CD14-positive monocyte (primary cell): ENCODE measurements around the gene APOA1. TPM values are rescaled to one million over a fixed set of nuclear protein-coding genes. Genes with fewer than 3 reads are reported as not detected.
"Not testable (repeated sequence)": the region's sequence is repeated elsewhere in the genome, so short reads cannot be mapped to it uniquely, and the experiment has no call there.

ENCODE experiments used
- DNase-seq, 3 donors: peaks; one replicate each; pipeline ENCODE4 v3.0.0-alpha.2; 2011 to 2022
- H2AFZ ChIP-seq: 2 replicates; pipeline ENCODE4 v1.6.0; 2012; ENCODE audit warnings: mild to moderate bottlenecking, low read depth, low read length, inconsistent platforms; ENCODE audit not compliant: insufficient read depth, poor library complexity, severe bottlenecking
- H3K27ac ChIP-seq, 2 donors: 1 replicate in 1 of 2; 2 replicates in 1 of 2; pipeline ENCODE4 v1.5.1; 2012 to 2013; ENCODE audit warnings: low read length in 2 of 2, control low read depth in 1 of 2, inconsistent platforms in 1 of 2, low read depth in 1 of 2, mild to moderate bottlenecking in 1 of 2
- H3K27me3 ChIP-seq, 2 donors: one replicate each; pipeline versions ENCODE4 v1.6.0 to v1.6.1; 2011 to 2013; ENCODE audit warnings: low read length in 2 of 2; ENCODE audit not compliant: control insufficient read depth in 2 of 2, insufficient read depth in 2 of 2
- H3K36me3 ChIP-seq, 2 donors: replicated peaks in 1 of 2; 1 replicate in 1 of 2; 2 replicates in 1 of 2; pipeline versions ENCODE4 v1.5.1 to v1.6.1; 2012 to 2013; ENCODE audit warnings: low read length in 2 of 2, control low read depth in 1 of 2, inconsistent platforms in 1 of 2, mild to moderate bottlenecking in 1 of 2; ENCODE audit not compliant: insufficient read depth in 2 of 2, control insufficient read depth in 1 of 2
- H3K4me1 ChIP-seq, 2 donors: 1 replicate in 1 of 2; 2 replicates in 1 of 2; pipeline versions ENCODE4 v1.5.1 to v1.6.1; 2012 to 2013; ENCODE audit warnings: low read length in 2 of 2, control low read depth in 1 of 2, inconsistent platforms in 1 of 2, mild to moderate bottlenecking in 1 of 2, moderate library complexity in 1 of 2; ENCODE audit not compliant: insufficient read depth in 2 of 2, control insufficient read depth in 1 of 2
- H3K4me2 ChIP-seq: replicated peaks from 2 replicates; pipeline ENCODE3; 2012; ENCODE audit warnings: low read length, moderate library complexity, mild to moderate bottlenecking; ENCODE audit not compliant: poor library complexity, severe bottlenecking; ENCODE audit errors: extremely low read depth
- H3K4me3 ChIP-seq, 3 experiments: fragments of 200-600 bp in 1 of 3; sonication (generic) in 1 of 3; replicated peaks in 1 of 3; 1 replicate in 2 of 3; 2 replicates in 1 of 3; pipeline ENCODE4 v1.5.1; 2011 to 2013; ENCODE audit warnings: low read length in 3 of 3, mild to moderate bottlenecking in 3 of 3, control low read depth in 2 of 3, low read depth in 2 of 3, inconsistent platforms in 1 of 3, moderate library complexity in 1 of 3
- H3K79me2 ChIP-seq: 2 replicates; pipeline ENCODE4 v1.6.0; 2012; ENCODE audit warnings: mild to moderate bottlenecking, control low read depth, inconsistent platforms, low read length, moderate library complexity; ENCODE audit not compliant: insufficient read depth
- H3K9ac ChIP-seq: 2 replicates; pipeline ENCODE4 v1.6.0; 2017; ENCODE audit warnings: low read length, mild to moderate bottlenecking; ENCODE audit not compliant: insufficient read depth, poor library complexity, severe bottlenecking
- H3K9me3 ChIP-seq, 2 donors: replicated peaks in 1 of 2; 1 replicate in 1 of 2; 2 replicates in 1 of 2; pipeline versions ENCODE4 v1.5.1 to v1.6.1; 2012 to 2013; ENCODE audit warnings: low read length in 2 of 2, control low read depth in 1 of 2; ENCODE audit not compliant: control insufficient read depth in 1 of 2, insufficient read depth in 1 of 2
- H4K20me1 ChIP-seq: 2 replicates; pipeline ENCODE4 v1.6.0; 2012; ENCODE audit warnings: mild to moderate bottlenecking, low read length, control low read depth, moderate library complexity; ENCODE audit not compliant: insufficient read depth
- H3K27ac Mint-ChIP-seq, 7 donors: one replicate each; pipeline ENCODE4 v1.8.0; 2020; ENCODE audit warnings: mild to moderate bottlenecking in 7 of 7, mixed read lengths in 7 of 7, moderate library complexity in 6 of 7, inconsistent platforms in 2 of 7
- H3K27me3 Mint-ChIP-seq, 3 donors: one replicate each; pipeline ENCODE4 v1.8.0; 2021 to 2022; ENCODE audit warnings: low read depth in 3 of 3, mild to moderate bottlenecking in 3 of 3, mixed read lengths in 3 of 3, moderate library complexity in 3 of 3, inconsistent platforms in 1 of 3
- H3K36me3 Mint-ChIP-seq, 2 donors: one replicate each; pipeline ENCODE4 v1.8.0; 2020; ENCODE audit warnings: mixed read lengths in 2 of 2, inconsistent platforms in 1 of 2, mild to moderate bottlenecking in 1 of 2
- H3K4me1 Mint-ChIP-seq: one replicate; pipeline ENCODE4 v1.8.0; 2020; ENCODE audit warnings: mild to moderate bottlenecking, mixed read lengths
- H3K4me3 Mint-ChIP-seq, 2 donors: one replicate each; pipeline ENCODE4 v1.8.0; 2020; ENCODE audit warnings: mild to moderate bottlenecking in 2 of 2, mixed read lengths in 2 of 2, moderate library complexity in 1 of 2
- H3K9me3 Mint-ChIP-seq, 7 donors: one replicate each; pipeline ENCODE4 v1.8.0; 2020 to 2022; ENCODE audit warnings: mixed read lengths in 7 of 7, mild to moderate bottlenecking in 6 of 7, moderate library complexity in 6 of 7, inconsistent platforms in 2 of 7
- CTCF ChIP-seq: fragments of 200-600 bp; IDR thresholded peaks from one replicate; pipeline ENCODE4 v1.8.0; 2022; ENCODE audit warnings: antibody characterized with exemption, mild to moderate bottlenecking
- WGBS: methylation state at CpG from one replicate; pipeline ENCODE4 v1.1.5; 2013; ENCODE audit warnings: missing lambda C conversion rate; ENCODE audit not compliant: insufficient coverage; 5-methylcytosine and 5-hydroxymethylcytosine counted together
- intact Hi-C, 2 donors: fragments of 100-400 bp; cut with micrococcal nuclease; formaldehyde crosslinking; loops; one replicate each; pipeline versions ENCODE4 v1.15.0 to v1.15.1; 2023
- polyA plus RNA-seq, 3 donors: library from polyadenylated mRNA; depleted of rRNA in 1 of 3; unstranded in 2 of 3; stranded (reverse) in 1 of 3; fragments of 300-500 nt in 2 of 3; fragments of >200 nt in 1 of 3; fragmentation: Illumina TruSeq in 2 of 3; gene quantifications; 1 replicate in 2 of 3; 2 replicates in 1 of 3; pipeline ENCODE4 v1.2.3, GENCODE V29; 2012 to 2021

Gene APOA1
- polyA plus RNA-seq, 3 donors: 0.29 TPM; not detected in 2

GRCh38 chr11:116804001-116804400 is 33.4 kb downstream of the APOA1 start:
- H4K20me1 ChIP-seq: no peaks in the 10 kb centered on the region
- Mint-ChIP-seq H3K27me3 (peaks cover 2 to 7% (median 3%) of the 10 kb centered on the region in 3 donors), H3K9me3 (peaks cover 0 to 2% (median 0%) of the 10 kb centered on the region in 7 donors), H3K4me1 (no peaks in the 10 kb centered on the region), H3K36me3 (no peaks in the 10 kb centered on the region), H3K27ac (no peak overlapping the region), H3K4me3 (no peak overlapping the region)
- intact Hi-C loops: no loop called here
- TF ChIP-seq CTCF: no peak
- H3K9me3 ChIP-seq: no peaks in the 10 kb centered on the region
- no peak for DNase-seq
- no peaks in the 10 kb centered on the region for H3K79me2 ChIP-seq
- H3K4me1 ChIP-seq: no peaks in the 10 kb centered on the region
- H3K36me3 ChIP-seq: no peaks in the 10 kb centered on the region
- no peak overlapping the region for H3K4me3 ChIP-seq
- no peak overlapping the region for H3K9ac ChIP-seq
- no peak overlapping the region for H3K4me2 ChIP-seq
- WGBS: 67% methylated on average over 1 of the region's 3 CpGs
- H3K27me3 ChIP-seq: no peaks in the 10 kb centered on the region
- no peak overlapping the region for H3K27ac ChIP-seq
- H2AFZ ChIP-seq: no peak overlapping the region

- H3K36me3 Mint-ChIP-seq, H3K36me3 ChIP-seq, H3K27me3 Mint-ChIP-seq, H4K20me1 ChIP-seq, H3K27ac ChIP-seq, H3K4me1 Mint-ChIP-seq, H3K9me3 ChIP-seq, H3K9me3 Mint-ChIP-seq, H3K27me3 ChIP-seq, H3K4me3 ChIP-seq, DNase-seq, H3K4me2 ChIP-seq, H3K4me3 Mint-ChIP-seq, intact Hi-C loops, H3K9ac ChIP-seq, H3K4me1 ChIP-seq, H3K79me2 ChIP-seq, H2AFZ ChIP-seq, H3K27ac Mint-ChIP-seq: not testable (repeated sequence)
Observed at GRCh38 chr11:116801662-116802061, 35.8 kb downstream of the APOA1 start.
